ENCODE data around the gene ANKRD35. TPM values are rescaled to one million over a fixed set of nuclear protein-coding genes. Genes with fewer than 3 reads are reported as not detected.
"Not testable (repeated sequence)": the region's sequence is repeated elsewhere in the genome, so short reads cannot be mapped to it uniquely, and the experiment has no call there.

ANKRD35 gene
- not detected in 3 replicates for total RNA-seq
- long read RNA-seq, partial matches to known transcripts, result 1 of 1 reads
- long read RNA-seq, other reads (novel, unspliced or antisense), result 0 of 1 reads

GRCh38 chr1:145885738-145886287 is at the start of gene ANKRD35:
TSS of gene ANKRD35 (minus strand) at chr1:145885866. CDS start at chr1:145885758, 108 bp downstream.
- DNase-seq (ENCODE audit: low spot score), result no peak
- no peak within 1 kb of the TSS for H3K27ac Mint-ChIP-seq (ENCODE audit: unreplicated experiment)
- peaks cover 7% of the 10 kb centered on the region for H3K27me3 Mint-ChIP-seq (ENCODE audit: low read depth)
- peaks cover 36% of the 10 kb centered on the region for H3K4me1 Mint-ChIP-seq (ENCODE audit: low read depth)
- no peak for TF ChIP-seq CTCF (IDR thresholded peaks at IDR 0.05)
- H3K36me3 Mint-ChIP-seq (ENCODE audit: low read depth), result no peaks in the 10 kb centered on the region
- no peaks in the 10 kb centered on the region for H3K9me3 Mint-ChIP-seq (ENCODE audit: low read depth)
- H3K4me3 Mint-ChIP-seq (ENCODE audit: unreplicated experiment), result peak within 1 kb of the TSS; percentile 83

- H3K4me3 Mint-ChIP-seq (ENCODE audit: unreplicated experiment); DNase-seq (ENCODE audit: low spot score); H3K9me3 Mint-ChIP-seq (ENCODE audit: low read depth); H3K27me3 Mint-ChIP-seq (ENCODE audit: low read depth); H3K27ac Mint-ChIP-seq (ENCODE audit: unreplicated experiment): not testable (repeated sequence)
- Mint-ChIP-seq H3K36me3 (ENCODE audit: low read depth) (peaks cover 15% of the 10 kb centered on the region), H3K4me1 (ENCODE audit: low read depth) (peaks cover 10% of the 10 kb centered on the region)
These were observed 46.9 kb upstream of the ANKRD35 start for GRCh38 chr1:145932522-145933009.

- no peaks in the 10 kb centered on the region for H3K9me3 Mint-ChIP-seq (ENCODE audit: low read depth)
- peak overlapping the region; percentile 38 for H3K4me3 Mint-ChIP-seq (ENCODE audit: unreplicated experiment)
- TF ChIP-seq CTCF (IDR thresholded peaks at IDR 0.05), result no peak
These were observed 42.4 kb upstream of the ANKRD35 start for GRCh38 chr1:145927916-145928643.

GRCh38 chr1:145927063-145927886 is 41.6 kb upstream of the ANKRD35 start, which contains the start of gene RBM8A:
TSS of gene RBM8A (minus strand) at chr1:145927484. CDS start at chr1:145927426, 58 bp downstream.
- no peaks in the 10 kb centered on the region for H3K27me3 Mint-ChIP-seq (ENCODE audit: low read depth)
- H3K9me3 Mint-ChIP-seq (ENCODE audit: low read depth), result no peaks in the 10 kb centered on the region
- no peak for DNase-seq (ENCODE audit: low spot score)
- peak within 1 kb of the TSS; percentile 72 for H3K27ac Mint-ChIP-seq (ENCODE audit: unreplicated experiment)
- peak within 1 kb of the TSS; percentile 38 for H3K4me3 Mint-ChIP-seq (ENCODE audit: unreplicated experiment)
- peak; percentile 84 for TF ChIP-seq CTCF (IDR thresholded peaks at IDR 0.05)
- peaks cover 8% of the 10 kb centered on the region for H3K36me3 Mint-ChIP-seq (ENCODE audit: low read depth)
- peaks cover 10% of the 10 kb centered on the region for H3K4me1 Mint-ChIP-seq (ENCODE audit: low read depth)

More at GRCh38 chr1:145927916-145928643, 42.4 kb upstream of the ANKRD35 start:
- Mint-ChIP-seq H3K27me3 (ENCODE audit: low read depth) (no peaks in the 10 kb centered on the region), H3K27ac (ENCODE audit: unreplicated experiment) (peak overlapping the region; percentile 72), H3K4me1 (ENCODE audit: low read depth) (peaks cover 10% of the 10 kb centered on the region), H3K36me3 (ENCODE audit: low read depth) (peaks cover 8% of the 10 kb centered on the region)
- DNase-seq (ENCODE audit: low spot score), result no peak

- H3K27me3 Mint-ChIP-seq (ENCODE audit: low read depth), result no peaks in the 10 kb centered on the region
- H3K4me1 Mint-ChIP-seq (ENCODE audit: low read depth), result peaks cover 10% of the 10 kb centered on the region
- no peak overlapping the region for H3K4me3 Mint-ChIP-seq (ENCODE audit: unreplicated experiment)
- TF ChIP-seq CTCF (IDR thresholded peaks at IDR 0.05), result no peak
- H3K36me3 Mint-ChIP-seq (ENCODE audit: low read depth), result peaks cover 7% of the 10 kb centered on the region
- H3K9me3 Mint-ChIP-seq (ENCODE audit: low read depth), result no peaks in the 10 kb centered on the region
- DNase-seq (ENCODE audit: low spot score), result no peak
- H3K27ac Mint-ChIP-seq (ENCODE audit: unreplicated experiment), result no peak overlapping the region
These were observed 41.0 kb upstream of the ANKRD35 start for GRCh38 chr1:145926686-145927062.

Data from chondrocyte (in vitro differentiated cells).